DOHH2 (cell line): Measurements from ENCODE around the gene OSTF1.

ENCODE experiments used
- H3F3A ChIP-seq: fragments of 200-600 bp; sonication (generic), shearing (Covaris generic); 2 replicates; pipeline ENCODE4 v1.6.0; 2016; ENCODE audit warnings: antibody characterized with exemption, mild to moderate bottlenecking; ENCODE audit not compliant: control insufficient read depth, insufficient read depth
- H3K27ac ChIP-seq: fragments of 200-600 bp; sonication (generic); 2 replicates; pipeline ENCODE4 v1.5.1; 2014; ENCODE audit warnings: low read depth, mild to moderate bottlenecking, low read length, moderate library complexity
- H3K27me3 ChIP-seq: fragments of 200-600 bp; sonication (generic); 2 replicates; pipeline ENCODE4 v1.6.1; 2014; ENCODE audit warnings: mild to moderate bottlenecking, low read length, mixed read lengths; ENCODE audit not compliant: control insufficient read depth
- H3K36me3 ChIP-seq: fragments of 200-600 bp; sonication (generic); 2 replicates; pipeline ENCODE4 v1.6.1; 2014; ENCODE audit warnings: mild to moderate bottlenecking, low read length, moderate library complexity, mixed read lengths; ENCODE audit not compliant: control insufficient read depth
- H3K4me1 ChIP-seq: fragments of 200-600 bp; sonication (generic); 2 replicates; pipeline ENCODE4 v1.6.1; 2014; ENCODE audit warnings: mild to moderate bottlenecking, low read length, mixed read lengths; ENCODE audit not compliant: control insufficient read depth
- H3K4me2 ChIP-seq: fragments of 200-600 bp; sonication (generic); 2 replicates; pipeline ENCODE4 v1.6.0; 2014; ENCODE audit warnings: mild to moderate bottlenecking, low read length, moderate library complexity
- H3K4me3 ChIP-seq: fragments of 200-600 bp; sonication (generic); 2 replicates; pipeline ENCODE4 v1.5.1; 2014; ENCODE audit warnings: mild to moderate bottlenecking, low read length, mixed read lengths
- H3K79me2 ChIP-seq: fragments of 200-600 bp; sonication (generic); 2 replicates; pipeline ENCODE4 v1.6.1; 2014; ENCODE audit warnings: mild to moderate bottlenecking, low read length, mixed read lengths; ENCODE audit not compliant: control insufficient read depth
- H3K9me2 ChIP-seq: fragments of 200-600 bp; sonication (generic); replicated peaks from 2 replicates; pipeline ENCODE4 v1.6.1; 2014; ENCODE audit warnings: mild to moderate bottlenecking, low read length, mixed read lengths; ENCODE audit not compliant: control insufficient read depth
- H3K9me3 ChIP-seq: fragments of 200-600 bp; sonication (generic); 2 replicates; pipeline ENCODE4 v1.6.1; 2014; ENCODE audit warnings: antibody characterized with exemption, low read length, mixed read lengths; ENCODE audit not compliant: control insufficient read depth, insufficient read depth
- H4K20me1 ChIP-seq: fragments of 200-600 bp; sonication (generic); 2 replicates; pipeline ENCODE4 v1.6.0; 2014; ENCODE audit warnings: low read depth, mild to moderate bottlenecking, antibody characterized with exemption, low read length, moderate library complexity; ENCODE audit not compliant: control insufficient read depth, insufficient read depth
- EZH2phosphoT487 ChIP-seq: fragments of 200-600 bp; sonication (generic); IDR thresholded peaks from 2 replicates; pipeline ENCODE4 v1.6.1; 2017; ENCODE audit warnings: borderline replicate concordance, mild to moderate bottlenecking, antibody characterized with exemption, low read length, moderate library complexity, mixed read lengths
- TF ChIP-seq, protein P1 (sequence below): fragments of 200-600 bp; sonication (generic); IDR thresholded peaks from one replicate; pipeline ENCODE4 v1.5.1; 2014; ENCODE audit warnings: antibody characterized with exemption, mild to moderate bottlenecking, low read depth, low read length; ENCODE audit not compliant: poor library complexity, severe bottlenecking

The OSTF1 gene

GRCh38 chr9:75072895-75073294 is 15.4 kb upstream of the OSTF1 start:
- H3K4me2 ChIP-seq: no peak overlapping the region
- no peaks in the 10 kb centered on the region for H3K36me3 ChIP-seq
- no peak overlapping the region for H3K4me3 ChIP-seq
- no peaks in the 10 kb centered on the region for H3K79me2 ChIP-seq
- no peaks in the 10 kb centered on the region for H4K20me1 ChIP-seq
- H3K9me2 ChIP-seq: no peaks in the 10 kb centered on the region
- H3F3A ChIP-seq: no peaks in the 10 kb centered on the region
- peaks cover 5% of the 10 kb centered on the region for H3K4me1 ChIP-seq
- H3K9me3 ChIP-seq: no peaks in the 10 kb centered on the region
- H3K27me3 ChIP-seq: no peaks in the 10 kb centered on the region
- TF ChIP-seq, protein P1, sequence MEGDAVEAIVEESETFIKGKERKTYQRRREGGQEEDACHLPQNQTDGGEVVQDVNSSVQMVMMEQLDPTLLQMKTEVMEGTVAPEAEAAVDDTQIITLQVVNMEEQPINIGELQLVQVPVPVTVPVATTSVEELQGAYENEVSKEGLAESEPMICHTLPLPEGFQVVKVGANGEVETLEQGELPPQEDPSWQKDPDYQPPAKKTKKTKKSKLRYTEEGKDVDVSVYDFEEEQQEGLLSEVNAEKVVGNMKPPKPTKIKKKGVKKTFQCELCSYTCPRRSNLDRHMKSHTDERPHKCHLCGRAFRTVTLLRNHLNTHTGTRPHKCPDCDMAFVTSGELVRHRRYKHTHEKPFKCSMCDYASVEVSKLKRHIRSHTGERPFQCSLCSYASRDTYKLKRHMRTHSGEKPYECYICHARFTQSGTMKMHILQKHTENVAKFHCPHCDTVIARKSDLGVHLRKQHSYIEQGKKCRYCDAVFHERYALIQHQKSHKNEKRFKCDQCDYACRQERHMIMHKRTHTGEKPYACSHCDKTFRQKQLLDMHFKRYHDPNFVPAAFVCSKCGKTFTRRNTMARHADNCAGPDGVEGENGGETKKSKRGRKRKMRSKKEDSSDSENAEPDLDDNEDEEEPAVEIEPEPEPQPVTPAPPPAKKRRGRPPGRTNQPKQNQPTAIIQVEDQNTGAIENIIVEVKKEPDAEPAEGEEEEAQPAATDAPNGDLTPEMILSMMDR: no peak
- no peak for TF ChIP-seq EZH2phosphoT487
- no peak overlapping the region for H3K27ac ChIP-seq

- no peaks in the 10 kb centered on the region for H3K9me3 ChIP-seq
- H3K36me3 ChIP-seq: no peaks in the 10 kb centered on the region
- no peak for TF ChIP-seq EZH2phosphoT487
- TF ChIP-seq, protein P1: no peak
- H4K20me1 ChIP-seq: no peaks in the 10 kb centered on the region
- H3K9me2 ChIP-seq: no peaks in the 10 kb centered on the region
- no peaks in the 10 kb centered on the region for H3F3A ChIP-seq
- no peak overlapping the region for H3K27ac ChIP-seq
- H3K79me2 ChIP-seq: no peaks in the 10 kb centered on the region
- H3K4me3 ChIP-seq: no peak overlapping the region
- H3K4me1 ChIP-seq: peaks cover 3% of the 10 kb centered on the region
- H3K27me3 ChIP-seq: no peaks in the 10 kb centered on the region
- no peak overlapping the region for H3K4me2 ChIP-seq
Observed at GRCh38 chr9:75081632-75082031, 6.7 kb upstream of the OSTF1 start.

GRCh38 chr9:75083188-75083970 is 4.9 kb upstream of the OSTF1 start:
- H3K4me1 ChIP-seq: peaks cover 10% of the 10 kb centered on the region
- H3K4me3 ChIP-seq: no peak overlapping the region
- H4K20me1 ChIP-seq: no peaks in the 10 kb centered on the region
- H3K27ac ChIP-seq: no peak overlapping the region
- no peaks in the 10 kb centered on the region for H3K9me3 ChIP-seq
- no peak for TF ChIP-seq EZH2phosphoT487
- TF ChIP-seq, protein P1: no peak
- no peak overlapping the region for H3K4me2 ChIP-seq
- H3K79me2 ChIP-seq: peaks cover 3% of the 10 kb centered on the region; the same call in 1 of the 2 replicates
- peaks cover under 1% of the 10 kb centered on the region; the same call in 1 of the 2 replicates for H3K36me3 ChIP-seq
- no peaks in the 10 kb centered on the region for H3K27me3 ChIP-seq
- H3F3A ChIP-seq: no peaks in the 10 kb centered on the region
- H3K9me2 ChIP-seq: no peaks in the 10 kb centered on the region
